Measurements from ENCODE around the gene OGN.

Gene OGN

DNA sequence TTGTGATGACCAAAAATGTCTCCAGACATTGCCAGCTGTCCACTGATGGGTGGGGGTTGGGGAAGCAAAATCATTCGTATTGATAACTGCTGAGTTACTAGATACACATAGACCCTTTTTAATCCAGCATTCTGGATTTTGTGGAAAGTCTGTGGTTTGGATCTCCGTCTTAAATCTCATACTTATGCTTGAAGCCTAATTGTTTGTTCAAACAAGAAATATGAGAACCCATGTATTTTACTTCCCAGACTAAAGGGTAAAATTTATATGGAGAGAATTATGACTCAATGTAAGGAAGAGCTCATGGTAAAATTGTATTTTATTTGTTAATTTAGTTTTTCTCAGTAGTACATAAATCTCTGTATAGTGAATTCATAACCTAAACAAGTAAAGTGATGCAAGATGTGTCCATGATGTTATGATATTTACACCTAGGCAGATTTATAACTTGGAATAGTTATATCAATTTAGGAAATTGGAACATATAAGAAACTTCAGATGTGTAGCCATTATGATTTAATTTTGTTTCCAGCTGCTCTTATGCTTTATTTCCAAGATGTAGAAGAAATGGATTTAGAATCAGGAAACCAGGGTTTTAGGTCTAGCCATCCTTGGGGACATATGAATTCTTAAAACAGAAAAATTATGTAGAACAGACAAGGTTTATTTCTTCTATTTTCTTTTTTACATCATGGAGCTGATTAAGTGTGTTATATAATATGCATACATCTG lies 4.5 kb upstream of the OGN start:
- Histone ChIP-seq H3K4me2 (ENCODE audit: low read length) (no peak overlapping the region), H3K9me3 (ENCODE audit: insufficient read depth, low read length) (no peaks in the 10 kb centered on the region), H3K27ac (ENCODE audit: low read length) (no peak overlapping the region), H3K9ac (ENCODE audit: low read length) (no peak overlapping the region), H4K20me1 (ENCODE audit: insufficient read depth, low read length) (no peaks in the 10 kb centered on the region), H3K27me3 (ENCODE audit: low read depth, low read length) (no peaks in the 10 kb centered on the region), H3K36me3 (replicated peaks; ENCODE audit: low read depth, low read length) (peaks cover 3% of the 10 kb centered on the region), H2AFZ (ENCODE audit: low read depth, low read length) (no peak overlapping the region), H3K4me1 (ENCODE audit: low read length) (peaks cover 21% of the 10 kb centered on the region), H3K79me2 (ENCODE audit: low read length) (no peaks in the 10 kb centered on the region), H3K4me3 (ENCODE audit: low read length) (no peak overlapping the region)
- TF ChIP-seq EZH2phosphoT487 (IDR thresholded peaks at IDR 0.05; ENCODE audit: low read depth): no peak
- TF ChIP-seq CTCF (IDR thresholded peaks at IDR 0.05; ENCODE audit: low read depth, low read length): no peak

DNA sequence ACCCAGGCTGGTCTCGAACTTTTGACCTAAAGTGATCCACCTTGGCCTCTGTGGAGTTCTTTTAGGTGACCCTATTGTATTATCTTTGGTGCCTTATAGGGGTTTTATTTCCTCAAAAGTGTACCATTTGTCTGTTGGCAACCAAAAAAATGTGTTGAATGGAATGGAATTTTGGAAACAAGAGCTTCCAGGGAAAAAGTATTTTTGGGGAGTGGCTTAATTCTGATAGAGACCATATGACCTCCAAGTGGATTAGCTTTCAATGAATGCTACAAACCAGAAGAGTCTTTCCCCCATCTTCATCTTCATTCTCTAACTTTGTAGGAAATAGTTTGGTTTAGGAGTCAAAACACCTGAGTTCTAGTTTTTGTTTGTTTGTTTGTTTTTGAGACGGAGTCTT lies 3.4 kb upstream of the OGN start:
- Histone ChIP-seq H3K4me3 (ENCODE audit: low read length) (no peak overlapping the region), H3K79me2 (ENCODE audit: low read length) (no peaks in the 10 kb centered on the region)
- no peak for TF ChIP-seq EZH2phosphoT487 (IDR thresholded peaks at IDR 0.05; ENCODE audit: low read depth)
- no peak for TF ChIP-seq CTCF (IDR thresholded peaks at IDR 0.05; ENCODE audit: low read depth, low read length)

GRCh38 chr9:92406477-92406876 lies 2.1 kb upstream of the OGN start:
- Histone ChIP-seq H3K9ac (ENCODE audit: low read length) (no peak overlapping the region), H3K4me2 (ENCODE audit: low read length) (peak overlapping the region; percentile 41), H3K4me3 (ENCODE audit: low read length) (peak overlapping the region; percentile 33), H4K20me1 (ENCODE audit: insufficient read depth, low read length) (no peaks in the 10 kb centered on the region), H3K27ac (ENCODE audit: low read length) (no peak overlapping the region), H3K4me1 (ENCODE audit: low read length) (peaks cover 17% of the 10 kb centered on the region), H3K9me3 (ENCODE audit: insufficient read depth, low read length) (no peaks in the 10 kb centered on the region), H3K79me2 (ENCODE audit: low read length) (no peaks in the 10 kb centered on the region), H3K36me3 (replicated peaks; ENCODE audit: low read depth, low read length) (no peaks in the 10 kb centered on the region), H3K27me3 (ENCODE audit: low read depth, low read length) (no peaks in the 10 kb centered on the region), H2AFZ (ENCODE audit: low read depth, low read length) (peak overlapping the region; percentile 72)
- TF ChIP-seq EZH2phosphoT487 (IDR thresholded peaks at IDR 0.05; ENCODE audit: low read depth) (no peak), CTCF (IDR thresholded peaks at IDR 0.05; ENCODE audit: low read depth, low read length) (no peak)

More for the DNA sequence above, 3.4 kb upstream of the OGN start:
- H4K20me1 ChIP-seq (ENCODE audit: insufficient read depth, low read length): no peaks in the 10 kb centered on the region
- H3K9me3 ChIP-seq (ENCODE audit: insufficient read depth, low read length): no peaks in the 10 kb centered on the region
- no peaks in the 10 kb centered on the region for H3K27me3 ChIP-seq (ENCODE audit: low read depth, low read length)
- H3K4me1 ChIP-seq (ENCODE audit: low read length): peaks cover 21% of the 10 kb centered on the region
- H3K27ac ChIP-seq (ENCODE audit: low read length): no peak overlapping the region
- H3K9ac ChIP-seq (ENCODE audit: low read length): no peak overlapping the region
- H3K36me3 ChIP-seq (replicated peaks; ENCODE audit: low read depth, low read length): peaks cover 3% of the 10 kb centered on the region
- no peak overlapping the region for H2AFZ ChIP-seq (ENCODE audit: low read depth, low read length)
- H3K4me2 ChIP-seq (ENCODE audit: low read length): no peak overlapping the region

DNA sequence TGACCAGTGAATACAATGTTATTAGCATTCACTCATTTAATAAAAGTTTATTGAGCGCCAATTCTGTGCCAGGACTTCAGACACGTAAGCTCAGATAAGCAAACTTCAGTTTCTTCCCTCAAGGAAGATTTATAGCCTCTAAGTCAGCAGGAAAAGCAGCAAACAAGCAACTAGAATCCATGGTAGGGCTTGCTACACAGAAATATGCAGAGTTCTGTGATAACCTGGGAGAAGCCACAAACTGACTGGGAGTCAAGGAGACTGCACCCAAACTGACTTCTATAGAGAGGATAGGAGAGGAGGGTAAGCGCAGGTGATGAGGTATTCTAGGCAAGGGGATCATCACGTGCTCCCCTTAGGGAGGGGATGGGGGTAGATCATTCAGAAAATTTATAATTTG lies 1.4 kb upstream of the OGN start:
- H3K4me3 ChIP-seq (ENCODE audit: low read length): no peak overlapping the region
- H3K79me2 ChIP-seq (ENCODE audit: low read length): no peaks in the 10 kb centered on the region
- H4K20me1 ChIP-seq (ENCODE audit: insufficient read depth, low read length): no peaks in the 10 kb centered on the region
- H3K9ac ChIP-seq (ENCODE audit: low read length): no peak overlapping the region
- H3K27me3 ChIP-seq (ENCODE audit: low read depth, low read length): no peaks in the 10 kb centered on the region
- no peak overlapping the region for H3K27ac ChIP-seq (ENCODE audit: low read length)
- 0 out of 2 replicates have a peak overlapping the region, but pooled peaks have one; percentile 41 for H3K4me2 ChIP-seq (ENCODE audit: low read length)
- H3K36me3 ChIP-seq (replicated peaks; ENCODE audit: low read depth, low read length): no peaks in the 10 kb centered on the region
- no peaks in the 10 kb centered on the region for H3K9me3 ChIP-seq (ENCODE audit: insufficient read depth, low read length)
- H2AFZ ChIP-seq (ENCODE audit: low read depth, low read length): no peak overlapping the region
- H3K4me1 ChIP-seq (ENCODE audit: low read length): peaks cover 13% of the 10 kb centered on the region
- TF ChIP-seq EZH2phosphoT487 (IDR thresholded peaks at IDR 0.05; ENCODE audit: low read depth) (no peak), CTCF (IDR thresholded peaks at IDR 0.05; ENCODE audit: low read depth, low read length) (no peak)
